ENCODE results near the gene IKZF2.

Gene IKZF2

DNA sequence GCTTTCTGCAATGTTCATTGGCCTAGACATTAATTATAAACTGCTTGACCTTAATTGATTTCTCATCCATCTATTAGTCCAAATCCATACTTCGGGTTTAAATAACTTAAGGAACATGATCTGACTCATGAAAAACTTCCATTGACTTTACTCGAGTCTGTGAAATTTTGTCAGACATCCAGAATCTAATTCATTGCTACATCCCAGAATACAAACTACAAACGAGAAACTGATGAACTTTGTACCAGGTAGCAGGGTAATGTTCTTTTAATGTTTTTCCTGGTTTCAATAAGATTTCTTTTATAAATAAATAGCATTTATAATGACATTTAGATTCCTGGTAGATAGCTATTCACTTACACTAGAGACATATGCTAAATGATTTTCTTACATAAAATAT is 36.0 kb upstream of the IKZF2 start:
- peaks cover 7% of the 10 kb centered on the region for H3K36me3 Mint-ChIP-seq (ENCODE audit: low read depth)
- DNase-seq = no peak
- no peak overlapping the region for H3K27ac Mint-ChIP-seq
- peaks cover 29% of the 10 kb centered on the region for H3K4me1 Mint-ChIP-seq
- peaks cover 3% of the 10 kb centered on the region for H3K27me3 Mint-ChIP-seq (ENCODE audit: low read depth, poor library complexity)
- H3K9me3 Mint-ChIP-seq = peaks cover 21% of the 10 kb centered on the region
- no peak overlapping the region for H3K4me3 Mint-ChIP-seq
- TF ChIP-seq, protein P1, sequence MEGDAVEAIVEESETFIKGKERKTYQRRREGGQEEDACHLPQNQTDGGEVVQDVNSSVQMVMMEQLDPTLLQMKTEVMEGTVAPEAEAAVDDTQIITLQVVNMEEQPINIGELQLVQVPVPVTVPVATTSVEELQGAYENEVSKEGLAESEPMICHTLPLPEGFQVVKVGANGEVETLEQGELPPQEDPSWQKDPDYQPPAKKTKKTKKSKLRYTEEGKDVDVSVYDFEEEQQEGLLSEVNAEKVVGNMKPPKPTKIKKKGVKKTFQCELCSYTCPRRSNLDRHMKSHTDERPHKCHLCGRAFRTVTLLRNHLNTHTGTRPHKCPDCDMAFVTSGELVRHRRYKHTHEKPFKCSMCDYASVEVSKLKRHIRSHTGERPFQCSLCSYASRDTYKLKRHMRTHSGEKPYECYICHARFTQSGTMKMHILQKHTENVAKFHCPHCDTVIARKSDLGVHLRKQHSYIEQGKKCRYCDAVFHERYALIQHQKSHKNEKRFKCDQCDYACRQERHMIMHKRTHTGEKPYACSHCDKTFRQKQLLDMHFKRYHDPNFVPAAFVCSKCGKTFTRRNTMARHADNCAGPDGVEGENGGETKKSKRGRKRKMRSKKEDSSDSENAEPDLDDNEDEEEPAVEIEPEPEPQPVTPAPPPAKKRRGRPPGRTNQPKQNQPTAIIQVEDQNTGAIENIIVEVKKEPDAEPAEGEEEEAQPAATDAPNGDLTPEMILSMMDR (IDR thresholded peaks at IDR 0.05) = no peak

DNA sequence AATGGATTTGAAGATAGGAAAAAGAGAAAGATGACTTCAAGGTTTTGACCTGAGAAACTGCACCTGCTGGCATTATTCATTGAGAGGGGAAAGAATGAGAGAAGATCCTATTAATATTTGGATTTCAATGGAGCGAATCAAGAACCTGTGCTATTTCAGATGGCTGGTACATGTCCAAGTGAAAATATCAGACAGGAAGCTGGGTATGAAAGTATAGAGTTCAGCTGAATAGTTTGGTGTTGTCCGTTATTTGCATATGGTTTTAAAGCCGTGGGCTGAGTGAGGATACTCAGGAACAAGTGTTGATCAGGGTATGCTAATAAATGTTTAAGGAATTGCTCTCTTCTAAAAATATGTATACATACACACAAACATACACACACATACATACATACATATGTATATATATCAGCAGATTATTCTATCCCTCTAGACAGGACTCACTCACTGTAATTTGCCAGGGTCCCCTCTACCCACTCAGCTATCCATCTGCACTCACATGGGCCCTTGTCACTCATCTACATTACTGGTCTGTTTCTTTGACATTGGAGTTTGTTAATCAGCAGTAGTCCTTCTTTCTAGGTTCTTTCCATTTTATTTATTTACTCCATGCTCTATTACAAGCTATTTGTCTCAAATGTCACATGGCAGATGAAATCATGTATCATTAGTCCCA is 33.9 kb upstream of the IKZF2 start:
- peaks cover 29% of the 10 kb centered on the region for H3K4me1 Mint-ChIP-seq
- TF ChIP-seq, protein P1 (IDR thresholded peaks at IDR 0.05) = no peak

DNA sequence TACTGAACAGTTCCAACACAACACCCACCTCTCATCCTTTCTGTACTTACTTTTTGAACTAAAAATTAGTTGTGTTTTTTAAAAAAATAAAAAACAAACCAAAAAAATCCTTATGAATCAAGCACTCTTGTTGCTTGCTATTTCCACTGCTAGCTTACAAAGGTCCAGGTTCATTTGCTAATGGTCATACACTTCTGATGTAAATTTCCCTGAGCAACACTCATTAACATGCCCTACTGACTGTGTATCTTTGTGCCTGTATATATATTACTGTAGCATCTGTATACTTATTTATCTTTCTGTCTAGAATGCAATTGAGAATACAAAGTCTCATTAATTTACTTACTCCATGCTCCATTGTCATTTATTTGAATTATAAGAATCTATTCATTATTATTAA is 30.3 kb upstream of the IKZF2 start:
- DNase-seq = no peak
- no peak overlapping the region for H3K27ac Mint-ChIP-seq
- H3K4me1 Mint-ChIP-seq = peaks cover 5% of the 10 kb centered on the region
- no peak overlapping the region for H3K4me3 Mint-ChIP-seq
- no peaks in the 10 kb centered on the region for H3K36me3 Mint-ChIP-seq (ENCODE audit: low read depth)
- no peaks in the 10 kb centered on the region for H3K9me3 Mint-ChIP-seq
- TF ChIP-seq, protein P1 (IDR thresholded peaks at IDR 0.05) = no peak
- H3K27me3 Mint-ChIP-seq (ENCODE audit: low read depth, poor library complexity) = no peaks in the 10 kb centered on the region

More for the DNA sequence above, 33.9 kb upstream of the IKZF2 start:
- DNase-seq = no peak
- Mint-ChIP-seq H3K4me3 (no peak overlapping the region), H3K9me3 (peaks cover 8% of the 10 kb centered on the region), H3K27me3 (ENCODE audit: low read depth, poor library complexity) (peaks cover 3% of the 10 kb centered on the region), H3K36me3 (ENCODE audit: low read depth) (peaks cover 7% of the 10 kb centered on the region), H3K27ac (no peak overlapping the region)

DNA sequence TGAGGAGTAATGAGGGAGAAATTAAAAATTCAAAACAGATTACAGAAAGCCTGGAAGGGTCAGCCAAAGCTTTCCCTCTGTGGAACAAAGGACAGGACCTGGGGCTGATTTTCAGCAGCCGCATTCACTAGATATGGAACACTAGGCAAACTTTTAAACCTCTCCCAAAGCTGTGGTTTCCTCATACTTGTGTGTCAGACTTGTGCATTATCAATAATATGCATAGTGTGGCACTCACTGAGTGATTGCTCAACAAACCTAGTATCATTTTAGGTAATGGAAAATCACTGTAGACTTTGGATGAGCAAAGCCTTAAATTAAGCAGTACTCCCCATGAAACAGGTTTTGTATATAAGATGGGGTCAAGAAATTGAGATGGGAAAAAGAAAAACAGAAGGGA is 26.3 kb upstream of the IKZF2 start:
- H3K9me3 Mint-ChIP-seq = no peaks in the 10 kb centered on the region
- H3K27me3 Mint-ChIP-seq (ENCODE audit: low read depth, poor library complexity) = no peaks in the 10 kb centered on the region
- no peak overlapping the region for H3K27ac Mint-ChIP-seq
- no peak overlapping the region for H3K4me3 Mint-ChIP-seq
- TF ChIP-seq, protein P1 (IDR thresholded peaks at IDR 0.05) = no peak
- H3K4me1 Mint-ChIP-seq = no peaks in the 10 kb centered on the region
- H3K36me3 Mint-ChIP-seq (ENCODE audit: low read depth) = no peaks in the 10 kb centered on the region
- DNase-seq = no peak

DNA sequence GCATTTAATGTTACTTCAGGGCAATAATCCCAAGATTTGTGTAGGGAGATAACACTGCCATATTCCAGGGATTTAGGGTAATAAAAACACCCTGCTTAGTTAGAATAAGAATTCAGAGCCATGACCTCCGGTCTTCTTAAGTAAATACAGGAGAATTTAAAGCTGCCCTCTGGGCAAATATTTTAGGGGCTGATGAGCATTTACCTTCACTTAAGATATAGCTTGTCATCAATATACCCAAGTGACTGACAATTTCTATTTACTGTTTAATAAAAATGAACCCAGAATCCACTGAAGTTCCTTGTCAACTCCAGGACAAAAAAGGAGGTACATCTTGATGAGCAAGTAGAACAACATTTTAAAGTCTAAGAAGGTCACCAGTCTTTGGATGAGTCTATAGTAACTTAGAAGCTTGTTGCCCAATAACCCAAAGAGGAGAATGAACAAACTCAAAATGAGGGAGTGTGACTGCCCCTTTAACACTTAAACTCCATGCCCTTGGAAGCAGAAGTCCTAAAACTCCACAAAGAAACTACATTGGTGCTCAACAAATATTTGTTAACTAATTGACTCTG is 24.3 kb upstream of the IKZF2 start:
- H3K27ac Mint-ChIP-seq = no peak overlapping the region

More for the DNA sequence above, 24.3 kb upstream of the IKZF2 start:
- no peaks in the 10 kb centered on the region for H3K4me1 Mint-ChIP-seq
- H3K27me3 Mint-ChIP-seq (ENCODE audit: low read depth, poor library complexity) = no peaks in the 10 kb centered on the region
- TF ChIP-seq, protein P1 (IDR thresholded peaks at IDR 0.05) = no peak
- H3K36me3 Mint-ChIP-seq (ENCODE audit: low read depth) = no peaks in the 10 kb centered on the region
- no peak for DNase-seq
- H3K4me3 Mint-ChIP-seq = no peak overlapping the region
- H3K9me3 Mint-ChIP-seq = no peaks in the 10 kb centered on the region
